Skin epidermis (tissue), 12 donors: ENCODE measurements around the gene EARS2.

Experiments
- H3K27ac ChIP-seq, 21 experiments: fragments of 200-600 bp; sonication (generic) in 11 of 21; one replicate each; pipeline ENCODE4 v1.5.0; 2020; ENCODE audit warnings: mild to moderate bottlenecking in 3 of 21, inconsistent platforms in 2 of 21, moderate library complexity in 2 of 21
- H3K4me3 ChIP-seq, 7 experiments: fragments of 200-600 bp; sonication (generic) in 2 of 7; one replicate each; pipeline ENCODE4 v1.5.0; 2020; ENCODE audit warnings: inconsistent platforms in 2 of 7, mild to moderate bottlenecking in 2 of 7, moderate library complexity in 1 of 7

Gene EARS2

DNA sequence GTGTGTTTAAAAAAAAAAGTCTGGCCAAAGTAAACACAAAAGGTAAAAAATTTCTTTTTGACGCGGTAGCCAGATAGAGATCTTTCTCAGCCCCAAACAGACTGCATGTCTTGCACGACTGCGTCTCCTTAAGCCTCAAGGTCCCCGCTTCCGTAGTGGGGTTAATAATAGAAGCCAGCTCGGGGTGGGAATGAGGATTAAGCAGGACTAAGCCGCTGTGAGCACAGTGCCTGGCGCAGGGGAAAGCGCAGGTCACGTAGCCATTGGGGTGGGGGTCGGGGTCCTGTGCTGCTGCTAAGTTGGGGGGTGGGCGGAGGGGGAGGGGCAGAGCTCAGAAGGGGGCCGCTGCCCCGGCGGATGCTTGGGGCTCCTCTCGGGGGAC lies 47.4 kb downstream of the EARS2 start:
- peak overlapping the region; percentile 64 to 94 (median 88) for H3K27ac ChIP-seq

DNA sequence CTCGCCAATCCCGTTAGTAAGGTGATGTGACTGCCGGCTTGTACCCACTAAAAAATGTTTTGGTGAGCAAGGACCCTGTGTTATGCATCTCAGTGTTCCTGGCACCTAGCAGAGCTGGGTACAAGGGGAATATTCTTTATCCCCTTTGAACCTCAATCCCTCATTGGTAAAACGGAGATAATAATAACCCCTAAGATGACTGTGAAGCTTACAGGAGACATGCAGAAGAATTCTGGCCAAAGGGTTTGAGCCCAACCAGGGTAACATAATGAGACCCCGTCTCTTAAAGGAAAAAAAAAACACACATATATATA lies 47.8 kb downstream of the EARS2 start:
- H3K4me3 ChIP-seq = peak overlapping the region; percentile 78 to 91 (median 87)
- peak overlapping the region in 14 of 21 experiments; percentile 67 to 94 (median 90) for H3K27ac ChIP-seq

More for the DNA sequence above, 47.4 kb downstream of the EARS2 start:
- peak overlapping the region; percentile 78 to 91 (median 87) for H3K4me3 ChIP-seq

DNA sequence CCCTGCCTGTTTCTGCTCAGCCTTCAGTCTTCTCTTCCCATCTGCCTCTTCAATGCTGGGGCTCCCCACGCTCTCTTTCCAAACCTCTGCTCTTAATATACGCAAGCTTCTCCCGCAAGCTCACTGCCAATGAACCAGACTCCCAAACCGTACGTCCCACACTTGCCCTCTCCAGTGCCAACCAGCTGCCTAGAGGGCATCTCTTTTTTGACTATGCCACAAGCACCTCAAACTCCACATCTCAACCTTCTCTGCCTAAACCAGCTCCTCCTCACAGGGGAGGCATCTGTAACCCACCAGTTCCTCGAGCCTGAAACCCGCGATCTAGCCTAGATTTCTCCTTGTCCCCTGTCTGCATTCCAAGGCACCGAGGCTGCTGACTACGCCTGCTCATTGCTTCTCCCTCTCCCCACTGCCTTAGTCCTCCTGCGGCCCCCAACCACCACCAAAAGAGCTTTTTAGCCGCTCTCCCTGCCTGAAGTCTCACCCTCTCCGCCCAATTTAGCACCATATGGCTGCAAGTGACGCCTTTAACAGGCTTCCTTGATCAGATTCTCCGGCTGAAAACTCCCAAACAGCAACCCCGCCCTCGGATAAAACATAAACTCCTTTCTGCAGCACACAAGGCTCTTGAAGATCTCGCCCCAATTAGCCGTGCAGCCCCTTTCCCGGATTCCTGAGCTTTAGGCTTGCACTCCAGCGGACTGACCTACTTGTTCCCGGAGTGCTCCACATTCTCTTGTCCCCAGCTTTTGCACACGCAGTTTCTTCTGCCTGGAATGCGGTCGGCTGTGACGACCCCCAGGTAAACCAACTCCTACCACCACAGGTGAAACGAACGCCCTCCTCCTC lies 48.3 kb downstream of the EARS2 start:
- Histone ChIP-seq H3K27ac (peak overlapping the region in 10 of 21 experiments; percentile 30 to 94 (median 90)), H3K4me3 (peak overlapping the region; percentile 78 to 91 (median 87))

DNA sequence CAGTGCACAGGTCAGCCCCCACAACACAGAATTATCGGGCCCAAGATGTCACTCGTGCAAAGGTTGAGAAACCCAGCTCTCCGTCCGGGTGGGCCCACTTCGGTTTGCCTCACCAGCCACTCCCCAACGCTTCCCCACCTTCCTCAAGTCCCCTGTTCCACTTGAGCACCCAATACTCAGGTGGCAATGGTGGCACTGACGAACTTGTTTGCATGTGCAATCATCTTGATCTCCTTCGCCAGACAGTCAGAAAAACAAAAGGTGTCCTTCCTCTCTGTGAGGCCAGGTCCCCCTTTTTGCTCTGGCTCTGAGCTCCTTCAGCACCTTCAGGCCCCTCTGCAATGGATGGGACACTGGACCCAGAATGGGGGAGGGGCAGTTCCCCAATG lies 50.5 kb downstream of the EARS2 start:
- H3K4me3 ChIP-seq = no peak overlapping the region

DNA sequence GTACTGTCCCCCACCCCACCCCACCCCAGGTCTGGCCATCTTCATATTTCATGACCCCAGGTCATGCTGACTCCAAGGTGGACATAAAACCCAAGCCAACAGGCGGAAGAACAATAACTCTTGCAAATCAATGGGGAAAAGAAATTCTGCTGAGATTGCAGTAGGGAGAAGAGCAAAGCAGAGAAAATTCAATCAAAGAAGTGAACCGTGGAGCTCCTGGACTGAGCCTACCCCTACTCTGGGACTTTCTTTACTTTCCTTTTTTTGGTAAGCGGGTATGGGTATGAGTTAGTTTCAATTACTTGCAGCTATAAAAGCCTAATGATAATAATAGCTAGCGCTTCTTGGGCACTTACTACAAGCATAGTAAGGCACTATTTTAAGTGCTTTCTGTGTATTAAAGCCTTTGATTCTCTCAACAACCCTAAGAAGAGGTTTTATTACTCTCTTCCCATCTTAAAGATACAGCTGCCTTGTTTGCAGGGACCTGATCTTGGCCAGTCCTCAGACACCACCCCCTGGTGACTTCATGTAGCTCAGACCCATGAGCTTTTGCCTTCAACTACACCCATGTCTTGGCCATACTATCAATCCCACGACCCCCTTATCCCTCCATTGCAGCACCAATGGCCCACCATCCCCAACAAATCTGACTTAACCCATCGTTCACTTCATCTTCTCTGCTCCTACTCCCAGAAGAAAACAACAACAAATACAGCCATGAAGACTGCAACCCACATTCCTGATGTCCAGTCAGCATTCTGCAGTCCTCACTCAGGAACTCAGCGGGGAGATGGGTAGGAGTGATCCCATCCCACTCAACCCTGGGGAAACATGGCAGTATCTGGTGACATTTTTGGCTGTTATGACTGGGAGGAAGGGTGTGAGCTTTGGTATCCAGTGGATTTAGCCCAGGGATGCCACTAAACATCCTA lies 51.2 kb downstream of the EARS2 start:
- Histone ChIP-seq H3K4me3 (no peak overlapping the region), H3K27ac (peak overlapping the region in 1 of 21 experiments; percentile 35)

More for the DNA sequence above, 50.5 kb downstream of the EARS2 start:
- peak overlapping the region in 1 of 21 experiments; percentile 35 for H3K27ac ChIP-seq

DNA sequence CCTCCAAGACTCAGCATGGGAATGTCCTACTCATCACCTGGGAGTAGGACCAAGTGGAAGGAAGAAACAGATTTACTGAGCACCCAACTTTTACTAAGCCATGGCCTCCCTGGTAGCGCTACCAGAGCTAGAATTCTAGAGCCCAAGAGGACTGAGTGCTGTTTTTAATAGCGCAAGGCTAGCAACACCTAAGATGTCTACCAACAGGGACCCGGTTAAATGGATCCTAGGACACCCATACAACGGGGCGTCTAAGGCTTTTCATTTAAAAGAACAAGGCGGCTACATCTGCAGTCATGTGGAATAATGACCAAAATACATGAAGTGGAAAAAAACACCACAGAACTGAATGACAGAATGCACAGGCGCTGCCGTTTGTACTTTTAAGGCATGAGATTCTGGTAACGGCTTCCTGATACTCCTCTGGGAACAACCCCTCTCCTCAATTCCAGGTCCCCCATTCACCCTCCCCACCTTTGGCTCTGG lies 51.9 kb downstream of the EARS2 start:
- H3K4me3 ChIP-seq = no peak overlapping the region
- H3K27ac ChIP-seq = peak overlapping the region in 6 of 21 experiments; percentile 7 to 74 (median 34)

DNA sequence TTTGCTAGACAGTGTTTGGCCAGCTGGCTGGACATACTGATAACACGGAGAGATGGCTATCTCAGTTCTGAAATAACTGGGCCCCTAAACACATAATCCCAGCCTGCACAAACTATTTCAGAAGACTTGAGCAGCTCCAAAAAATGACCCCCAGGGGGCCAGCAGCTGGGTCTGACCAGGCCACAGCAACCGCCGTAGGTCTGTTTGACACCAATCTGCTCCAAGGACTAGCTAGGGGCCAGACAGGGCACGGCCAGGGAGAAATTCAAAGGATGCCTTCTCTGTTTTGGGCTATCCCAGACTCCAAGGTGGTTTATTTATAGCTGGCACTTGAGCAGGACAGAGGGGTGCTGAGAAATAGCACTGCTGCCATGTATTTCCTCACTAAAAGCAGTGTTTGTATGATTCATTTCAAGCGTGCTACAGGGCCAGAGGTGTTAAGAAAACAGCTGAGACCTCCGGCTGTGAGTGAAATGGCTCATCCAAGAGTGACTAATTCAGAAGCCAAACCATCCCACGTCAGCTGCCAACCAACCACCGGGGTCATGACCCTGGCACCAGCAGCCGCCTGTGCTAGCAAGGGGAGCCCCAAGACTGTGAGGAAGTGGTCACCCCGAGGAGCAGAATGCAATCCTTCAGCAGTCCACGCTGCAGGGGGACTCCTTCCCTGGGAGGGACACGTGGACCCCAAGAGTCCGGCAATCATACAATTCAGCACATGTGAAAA lies 52.5 kb downstream of the EARS2 start:
- Histone ChIP-seq H3K4me3 (no peak overlapping the region), H3K27ac (peak overlapping the region in 15 of 21 experiments; percentile 6 to 77 (median 33))

DNA sequence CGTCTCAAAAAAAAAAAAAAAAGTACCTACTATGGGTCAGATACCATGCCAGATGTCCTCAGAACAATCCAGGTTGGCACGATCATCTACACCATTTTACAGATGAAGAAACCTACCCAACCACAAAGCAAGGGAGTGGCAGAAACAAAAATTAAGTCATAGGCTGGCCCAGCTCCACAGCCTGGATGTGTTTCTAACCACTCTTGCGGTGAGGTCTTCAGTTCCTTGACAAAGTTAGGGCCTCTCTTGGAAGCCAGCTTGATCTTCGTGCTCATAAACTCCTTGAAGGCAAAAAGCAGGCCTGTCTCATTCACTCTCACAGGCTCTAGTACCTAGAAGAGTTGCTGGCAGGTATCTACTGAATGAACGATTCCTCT lies 53.1 kb downstream of the EARS2 start:
- Histone ChIP-seq H3K27ac (peak overlapping the region in 15 of 21 experiments; percentile 6 to 77 (median 33)), H3K4me3 (no peak overlapping the region)

DNA sequence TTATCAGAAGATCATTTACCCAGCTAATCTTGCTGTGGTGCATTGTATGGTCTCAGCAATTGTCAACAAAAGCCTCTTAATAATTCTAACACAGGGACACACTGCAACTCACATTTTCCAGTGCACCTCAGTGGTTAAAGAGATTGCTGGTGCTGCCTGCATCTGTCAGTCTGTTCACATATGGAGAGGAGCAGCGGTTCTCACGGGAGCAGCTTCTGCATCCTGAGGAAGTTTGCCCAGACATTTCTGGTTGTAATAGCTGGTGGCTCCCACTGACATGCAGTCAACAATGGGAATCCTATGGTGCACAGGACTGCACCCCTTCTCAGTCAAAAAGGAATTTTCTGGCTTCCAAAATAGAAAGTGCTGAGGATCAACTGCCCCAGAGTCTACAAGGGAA lies 54.7 kb downstream of the EARS2 start:
- Histone ChIP-seq H3K4me3 (no peak overlapping the region), H3K27ac (peak overlapping the region in 1 of 21 experiments; percentile 4)

DNA sequence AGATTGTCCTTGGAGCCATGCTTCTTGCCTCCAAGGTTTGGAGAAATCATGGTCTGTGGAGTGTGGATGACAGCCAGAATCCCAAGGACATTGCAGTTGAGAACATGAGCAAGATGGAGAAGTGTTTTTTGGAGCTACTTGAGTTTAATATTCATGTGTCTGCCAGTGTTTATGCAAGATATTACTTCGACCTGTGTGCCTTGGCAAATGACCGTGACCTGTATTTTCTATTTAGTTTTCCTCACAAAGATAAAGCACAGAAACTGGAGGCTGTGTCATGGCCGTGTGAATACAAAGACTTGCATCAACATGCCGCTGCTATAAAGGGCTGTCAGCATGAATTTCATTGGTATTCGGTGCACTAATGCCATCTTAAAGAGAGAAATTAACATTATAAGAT lies 55.9 kb downstream of the EARS2 start:
- H3K4me3 ChIP-seq = no peak overlapping the region
- H3K27ac ChIP-seq = peak overlapping the region in 1 of 21 experiments; percentile 28

DNA sequence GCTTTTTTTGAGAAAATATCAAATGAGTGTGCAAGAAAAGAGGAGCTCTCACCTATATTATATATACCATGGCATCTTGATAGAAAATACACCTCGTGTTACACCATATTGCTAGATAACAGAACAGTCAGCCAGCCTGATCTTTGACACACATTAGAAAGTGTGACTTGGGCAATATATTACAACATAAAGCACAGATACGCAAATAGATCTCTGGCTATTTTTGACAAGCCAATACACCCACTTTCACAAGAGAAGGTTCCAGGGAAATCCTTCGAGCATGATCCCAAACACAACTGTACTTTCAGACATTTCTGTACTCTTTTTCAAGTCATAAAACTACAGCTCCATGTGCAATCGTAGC lies 56.3 kb downstream of the EARS2 start:
- peak overlapping the region in 2 of 21 experiments; percentile 28 to 37 for H3K27ac ChIP-seq
- H3K4me3 ChIP-seq = no peak overlapping the region

DNA sequence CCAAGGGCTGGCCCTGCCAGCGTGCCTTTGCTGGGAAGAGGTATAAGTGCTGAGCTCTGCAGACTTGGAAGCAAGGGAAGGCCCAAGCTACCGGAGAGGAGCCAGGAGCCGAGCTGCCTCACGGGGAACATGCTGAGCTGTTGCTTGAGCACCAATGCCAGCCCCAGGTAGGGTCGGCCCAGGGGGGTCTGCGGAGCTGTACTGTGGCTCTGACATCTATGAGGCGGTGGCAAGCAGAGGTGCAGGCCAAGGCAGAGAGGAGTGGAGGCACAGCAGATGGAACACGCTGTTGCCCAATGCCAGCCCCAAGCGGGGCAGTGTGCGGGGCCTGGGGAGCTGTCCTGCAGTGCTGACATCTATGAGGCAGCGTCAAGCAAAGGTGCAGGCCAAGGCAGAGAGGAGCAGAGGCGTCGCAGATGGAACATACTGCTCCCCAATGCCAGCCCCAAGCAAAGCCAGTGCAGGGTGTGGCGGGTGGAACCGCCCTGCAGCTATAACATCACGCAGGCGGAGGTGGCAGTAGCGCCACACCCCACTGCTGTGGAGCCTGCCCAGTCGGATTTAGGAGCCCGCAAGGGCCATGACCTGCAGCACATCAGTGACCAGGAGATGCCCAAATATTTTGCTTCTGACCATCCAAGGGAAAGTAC lies 56.8 kb downstream of the EARS2 start:
- H3K4me3 ChIP-seq = no peak overlapping the region
- peak overlapping the region in 7 of 21 experiments; percentile 1 to 54 (median 36) for H3K27ac ChIP-seq

DNA sequence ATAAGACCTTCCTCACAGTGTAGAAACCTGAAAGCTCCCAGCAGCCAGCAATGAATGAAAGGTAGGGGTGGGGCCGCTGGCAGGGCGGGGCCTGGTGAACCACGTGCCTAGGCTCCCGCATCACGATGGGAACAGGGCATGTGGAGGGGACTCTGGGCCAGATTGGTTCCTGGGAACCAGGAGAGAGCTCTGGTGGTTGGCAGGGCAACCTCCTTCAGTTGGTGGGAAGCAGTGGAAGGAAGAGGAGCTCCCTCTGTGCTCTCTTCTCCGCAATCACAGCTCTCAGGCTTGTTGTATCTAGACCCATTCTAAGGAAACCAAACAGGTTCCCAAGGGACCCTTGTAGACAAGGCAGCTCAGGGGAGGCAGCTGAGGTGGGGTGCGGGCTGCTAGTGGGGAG lies 57.3 kb downstream of the EARS2 start:
- Histone ChIP-seq H3K27ac (peak overlapping the region in 6 of 21 experiments; percentile 1 to 54 (median 28)), H3K4me3 (no peak overlapping the region)

DNA sequence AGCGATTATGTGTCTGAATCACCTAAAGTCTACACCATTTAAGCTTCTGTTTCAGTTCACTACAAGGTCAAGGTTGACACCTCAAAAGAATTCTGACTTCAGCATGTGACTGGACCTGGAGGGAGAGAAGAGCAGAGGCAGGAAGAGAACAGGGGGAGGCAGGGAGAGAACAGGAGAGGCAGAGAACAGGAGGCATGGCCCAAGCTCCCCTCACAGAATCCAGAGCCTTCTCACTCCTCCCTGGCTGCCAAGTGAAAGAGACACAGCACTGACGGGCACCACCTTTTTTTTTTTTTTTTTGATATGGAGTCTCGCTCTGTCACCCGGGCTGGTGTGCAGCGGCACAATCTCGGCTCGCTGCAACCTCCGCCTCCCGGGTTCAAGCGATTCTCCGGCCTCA lies 58.3 kb downstream of the EARS2 start:
- Histone ChIP-seq H3K4me3 (no peak overlapping the region), H3K27ac (peak overlapping the region in 2 of 21 experiments; percentile 19 to 32)

DNA sequence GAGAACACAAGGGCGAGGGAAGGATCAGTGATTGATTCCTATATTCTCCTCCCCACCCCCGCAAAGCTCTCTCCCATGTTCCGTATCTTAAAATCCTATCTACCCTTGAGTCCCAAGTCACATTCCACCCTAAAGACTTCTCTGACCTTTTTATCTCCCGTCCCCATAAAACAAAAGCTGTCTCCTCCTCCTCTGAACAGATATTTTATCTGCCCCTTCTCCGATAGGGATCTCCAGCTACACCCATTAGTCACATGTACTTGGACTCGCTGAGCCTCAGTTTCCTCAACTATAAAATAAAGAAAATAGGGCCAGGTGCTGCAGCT lies 59.6 kb downstream of the EARS2 start:
- no peak overlapping the region for H3K4me3 ChIP-seq
- H3K27ac ChIP-seq = peak overlapping the region in 11 of 21 experiments; percentile 3 to 62 (median 47)

DNA sequence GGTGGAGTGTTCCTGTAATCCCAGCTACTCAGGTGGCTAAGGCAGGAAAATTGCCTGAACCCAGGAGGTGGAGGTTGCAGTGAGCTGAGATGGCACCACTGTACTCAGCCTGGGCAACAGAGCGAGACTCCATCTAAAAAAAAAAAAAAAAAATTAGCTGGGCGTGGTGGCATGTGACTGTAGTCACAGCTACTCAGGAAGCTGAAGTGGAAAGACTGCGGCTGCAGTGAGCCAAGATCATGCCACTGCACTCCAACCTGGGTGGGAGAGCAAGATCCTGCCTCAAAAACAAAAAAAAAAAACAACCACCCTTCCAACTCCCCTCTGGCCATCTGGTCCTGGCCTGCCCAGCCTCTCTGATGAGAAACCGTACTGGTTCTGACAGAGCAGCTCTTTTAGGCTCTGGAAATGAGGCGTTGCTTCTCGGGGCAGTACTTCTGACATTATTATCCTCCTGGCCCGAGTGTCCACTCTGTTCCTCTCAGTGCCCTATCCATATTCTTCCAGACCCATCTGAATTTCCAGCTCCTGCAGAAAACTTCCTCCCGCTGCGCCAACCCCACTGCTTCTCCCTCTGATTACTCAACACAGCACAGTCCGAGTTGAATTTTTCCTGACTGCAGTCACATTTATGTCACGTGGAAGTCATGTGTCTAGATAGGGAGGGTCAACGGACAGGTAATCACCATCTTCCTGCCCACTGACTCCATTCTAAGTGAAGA lies 60.2 kb downstream of the EARS2 start:
- Histone ChIP-seq H3K4me3 (no peak overlapping the region), H3K27ac (peak overlapping the region in 13 of 21 experiments; percentile 30 to 62 (median 47))

DNA sequence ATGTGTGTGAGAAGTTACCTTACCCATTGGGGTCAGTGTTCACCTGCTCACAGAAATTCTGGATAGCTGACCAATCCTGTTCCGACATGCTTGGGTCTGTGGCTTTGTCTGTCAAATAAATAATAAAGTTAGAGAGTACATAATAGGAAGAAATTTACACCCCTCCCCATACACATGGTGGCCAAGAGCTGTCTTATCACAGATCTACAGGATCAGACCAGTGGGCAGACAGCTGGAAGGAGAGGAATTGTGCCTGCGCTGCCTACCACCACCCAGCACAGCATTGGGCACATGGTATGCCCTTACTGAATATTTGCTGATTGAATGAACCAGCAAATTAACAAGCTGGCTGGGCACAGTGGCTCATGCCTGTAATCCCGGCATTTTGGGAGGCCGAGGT lies 61.5 kb downstream of the EARS2 start:
- Histone ChIP-seq H3K4me3 (no peak overlapping the region), H3K27ac (no peak overlapping the region)

DNA sequence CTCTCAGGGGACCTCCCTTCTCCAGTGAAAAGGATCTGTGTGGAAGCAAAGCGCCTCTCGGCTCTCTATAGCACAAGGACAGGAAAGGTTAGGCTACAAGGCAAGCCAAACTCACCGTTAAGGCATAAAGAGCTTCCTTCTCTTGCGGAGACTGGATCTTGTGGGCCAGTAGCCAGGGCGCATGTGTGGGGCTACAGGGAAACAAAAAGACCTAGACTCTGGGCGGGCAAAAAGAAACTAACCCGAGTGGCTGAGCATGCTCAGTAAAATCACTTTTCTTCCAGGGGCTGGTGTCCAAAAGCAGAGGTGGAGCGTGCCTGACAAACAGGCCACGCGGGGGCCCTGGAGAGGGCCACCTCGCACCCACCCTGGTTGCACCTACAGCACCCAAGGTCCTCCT lies 63.0 kb downstream of the EARS2 start:
- Histone ChIP-seq H3K4me3 (no peak overlapping the region), H3K27ac (peak overlapping the region in 4 of 21 experiments; percentile 5 to 34 (median 16))
